ENCODE data around the gene ABCC2.
"Not testable (repeated sequence)": the region's sequence is repeated elsewhere in the genome, so short reads cannot be mapped to it uniquely, and the experiment has no call there.

Gene ABCC2

GRCh38 chr10:99858849-99859248 lies 76.4 kb downstream of the ABCC2 start:
- DNase-seq: no peak

- no peak for DNase-seq
These were observed 77.1 kb downstream of the ABCC2 start for GRCh38 chr10:99859585-99859984.

- no peak for DNase-seq
These were observed 78.0 kb downstream of the ABCC2 start for GRCh38 chr10:99860466-99860865.

- peak; percentile 83 for DNase-seq
These were observed 81.2 kb downstream of the ABCC2 start for GRCh38 chr10:99863535-99864240.

GRCh38 chr10:99867250-99867649 lies 84.8 kb downstream of the ABCC2 start:
- not testable (repeated sequence) for DNase-seq

GRCh38 chr10:99869581-99870122 lies 87.2 kb downstream of the ABCC2 start:
- DNase-seq: no peak

GRCh38 chr10:99870123-99870730 lies 87.8 kb downstream of the ABCC2 start:
- no peak for DNase-seq

GRCh38 chr10:99872367-99873162 lies 90.1 kb downstream of the ABCC2 start:
- peak; percentile 21 for DNase-seq

GRCh38 chr10:99873846-99874245 lies 91.4 kb downstream of the ABCC2 start:
- DNase-seq: no peak

- no peak for DNase-seq
These were observed 92.1 kb downstream of the ABCC2 start for GRCh38 chr10:99874341-99875085.

GRCh38 chr10:99875473-99875872 lies 93.0 kb downstream of the ABCC2 start:
- DNase-seq: no peak

- DNase-seq: no peak
These were observed 97.8 kb downstream of the ABCC2 start for GRCh38 chr10:99880080-99880835.

- no peak for DNase-seq
These were observed 98.9 kb downstream of the ABCC2 start for GRCh38 chr10:99881371-99881770.

GRCh38 chr10:99883523-99883922 lies 101.1 kb downstream of the ABCC2 start:
- no peak for DNase-seq

GRCh38 chr10:99888622-99889021 lies 106.2 kb downstream of the ABCC2 start:
- DNase-seq: peak; percentile 75

GRCh38 chr10:99894613-99895012 lies 112.2 kb downstream of the ABCC2 start:
- no peak for DNase-seq

GRCh38 chr10:99895066-99895465 lies 112.6 kb downstream of the ABCC2 start:
- not testable (repeated sequence) for DNase-seq

GRCh38 chr10:99895867-99896266 lies 113.4 kb downstream of the ABCC2 start:
- no peak for DNase-seq

All from EL (cell line).